Colonic mucosa (tissue), 4 donors: Measurements from ENCODE around the gene BCL2L11. TPM values are rescaled to one million over a fixed set of nuclear protein-coding genes. Genes with fewer than 3 reads are reported as not detected.

Experiments
- DNase-seq: peaks from one replicate; pipeline ENCODE4 v3.0.0-alpha.2; 2020
- H3K27ac ChIP-seq: fragments of 200-600 bp; one replicate; pipeline ENCODE4 v1.8.0; 2021
- H3K27me3 ChIP-seq: fragments of 200-600 bp; one replicate; pipeline ENCODE4 v1.8.0; 2021
- H3K36me3 ChIP-seq: fragments of 200-600 bp; one replicate; pipeline ENCODE4 v1.8.0; 2021
- H3K4me1 ChIP-seq: fragments of 200-600 bp; one replicate; pipeline ENCODE4 v1.8.0; 2021; ENCODE audit warnings: mild to moderate bottlenecking
- H3K4me3 ChIP-seq: fragments of 200-600 bp; one replicate; pipeline ENCODE4 v1.8.0; 2021
- H3K9ac ChIP-seq, 2 donors: one replicate each; pipeline ENCODE4 v1.7.0; 2013; ENCODE audit warnings: control low read depth in 2 of 2, low read depth in 2 of 2, low read length in 2 of 2
- H3K9me3 ChIP-seq: fragments of 200-600 bp; one replicate; pipeline ENCODE4 v1.8.0; 2021
- CTCF ChIP-seq: fragments of 200-600 bp; IDR thresholded peaks from one replicate; pipeline ENCODE4 v1.8.0; 2022; ENCODE audit warnings: antibody characterized with exemption, mild to moderate bottlenecking
- intact Hi-C: fragments of 100-400 bp; cut with DNase I; formaldehyde crosslinking; loops from one replicate; pipeline ENCODE4 v1.14.1; 2022
- total RNA-seq, 2 donors: library from RNA; stranded (reverse); fragmentation: NEBNext Ultra II Directional in 1 of 2; extraction: Animal tissue kit (Norgen Biotek cat#: 25700) in 1 of 2; gene quantifications; one replicate each; pipeline ENCODE4 v1.2.1, GENCODE V29; 2021
- donor health status: healthy.
- donor health status: DM: no; HTN: no; CAD: no.
- donor health status: DM: no; HTN: no; CAD: no.

The BCL2L11 gene
- total RNA-seq, 2 donors from 2014 or later: 21.3 to 31.7 TPM

GRCh38 chr2:111162718-111163331 lies 42.1 kb downstream of the BCL2L11 start:
- H3K36me3 ChIP-seq: no peaks in the 10 kb centered on the region
- intact Hi-C loops: no loop called here

GRCh38 chr2:111164078-111164477 lies 43.4 kb downstream of the BCL2L11 start:
- H3K27me3 ChIP-seq: no peaks in the 10 kb centered on the region
- H3K27ac ChIP-seq: no peak overlapping the region
- no peaks in the 10 kb centered on the region for H3K4me1 ChIP-seq
- no peak overlapping the region for H3K4me3 ChIP-seq
- H3K9ac ChIP-seq: no peak overlapping the region
- DNase-seq: no peak
- TF ChIP-seq CTCF: no peak
- no peaks in the 10 kb centered on the region for H3K9me3 ChIP-seq
- intact Hi-C loops: no loop called here
- no peaks in the 10 kb centered on the region for H3K36me3 ChIP-seq

More at GRCh38 chr2:111162718-111163331, 42.1 kb downstream of the BCL2L11 start:
- TF ChIP-seq CTCF: no peak
- no peak overlapping the region for H3K27ac ChIP-seq
- H3K27me3 ChIP-seq: no peaks in the 10 kb centered on the region
- H3K9ac ChIP-seq: no peak overlapping the region
- DNase-seq: no peak
- H3K4me3 ChIP-seq: no peak overlapping the region
- no peaks in the 10 kb centered on the region for H3K9me3 ChIP-seq
- H3K4me1 ChIP-seq: no peaks in the 10 kb centered on the region

GRCh38 chr2:111165084-111165483 lies 44.4 kb downstream of the BCL2L11 start:
- no peaks in the 10 kb centered on the region for H3K27me3 ChIP-seq
- no peaks in the 10 kb centered on the region for H3K36me3 ChIP-seq
- H3K9me3 ChIP-seq: no peaks in the 10 kb centered on the region
- no peak overlapping the region for H3K27ac ChIP-seq
- no peaks in the 10 kb centered on the region for H3K4me1 ChIP-seq
- intact Hi-C loops: no loop called here
- no peak overlapping the region for H3K4me3 ChIP-seq
- no peak for TF ChIP-seq CTCF
- no peak overlapping the region for H3K9ac ChIP-seq
- no peak for DNase-seq

- Histone ChIP-seq H3K36me3 (no peaks in the 10 kb centered on the region), H3K4me3 (no peak overlapping the region), H3K9ac (no peak overlapping the region), H3K27me3 (no peaks in the 10 kb centered on the region), H3K27ac (no peak overlapping the region), H3K4me1 (no peaks in the 10 kb centered on the region), H3K9me3 (no peaks in the 10 kb centered on the region)
- no peak for TF ChIP-seq CTCF
- DNase-seq: no peak
- intact Hi-C loops: no loop called here
These were observed 45.4 kb downstream of the BCL2L11 start for GRCh38 chr2:111166115-111166514.

GRCh38 chr2:111167076-111167862 lies 46.6 kb downstream of the BCL2L11 start:
- Histone ChIP-seq H3K4me3 (no peak overlapping the region), H3K4me1 (no peaks in the 10 kb centered on the region), H3K36me3 (no peaks in the 10 kb centered on the region), H3K27ac (no peak overlapping the region), H3K27me3 (no peaks in the 10 kb centered on the region), H3K9ac (no peak overlapping the region), H3K9me3 (no peaks in the 10 kb centered on the region)
- intact Hi-C loops: no loop called here
- DNase-seq: no peak
- TF ChIP-seq CTCF: no peak
